Neural progenitor cell (in vitro differentiated cells): Measurements from ENCODE around the gene RTN1.

ENCODE experiments used
- EZH2 ChIP-seq: fragments of 200-600 bp; sonication (generic); IDR thresholded peaks from 2 replicates; pipeline ENCODE4 v1.6.1; 2017; ENCODE audit warnings: antibody characterized with exemption, mild to moderate bottlenecking, moderate library complexity
- EZH2phosphoT487 ChIP-seq: fragments of 200-600 bp; sonication (generic); IDR thresholded peaks from 2 replicates; pipeline ENCODE4 v1.6.1; 2017; ENCODE audit warnings: antibody characterized with exemption
- TF ChIP-seq, protein P1 (sequence below): fragments of 200-600 bp; sonication (generic); IDR thresholded peaks from 2 replicates; pipeline ENCODE4 v1.5.1; 2017; ENCODE audit warnings: antibody characterized with exemption, mild to moderate bottlenecking

DNA sequence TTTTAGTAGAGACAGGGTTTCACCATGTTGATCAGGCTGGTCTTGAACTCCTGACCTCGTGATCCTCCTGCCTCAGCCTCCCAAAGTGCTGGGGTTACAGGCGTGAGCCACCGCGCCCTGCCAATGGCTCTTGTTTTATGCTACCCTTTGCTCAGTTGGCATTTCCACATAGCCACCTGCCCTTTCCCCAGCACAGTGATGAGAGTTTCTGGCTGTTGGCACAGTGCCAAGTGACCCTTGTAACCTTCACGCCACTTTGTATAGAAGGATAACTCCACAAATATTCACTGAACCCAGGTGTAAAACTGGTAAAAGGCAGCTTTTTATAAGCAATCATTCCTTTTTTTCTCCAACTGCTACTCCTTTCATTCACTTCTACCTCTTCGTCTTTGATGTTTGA, 275.5 kb downstream of the RTN1 start:
- TF ChIP-seq, protein P1, sequence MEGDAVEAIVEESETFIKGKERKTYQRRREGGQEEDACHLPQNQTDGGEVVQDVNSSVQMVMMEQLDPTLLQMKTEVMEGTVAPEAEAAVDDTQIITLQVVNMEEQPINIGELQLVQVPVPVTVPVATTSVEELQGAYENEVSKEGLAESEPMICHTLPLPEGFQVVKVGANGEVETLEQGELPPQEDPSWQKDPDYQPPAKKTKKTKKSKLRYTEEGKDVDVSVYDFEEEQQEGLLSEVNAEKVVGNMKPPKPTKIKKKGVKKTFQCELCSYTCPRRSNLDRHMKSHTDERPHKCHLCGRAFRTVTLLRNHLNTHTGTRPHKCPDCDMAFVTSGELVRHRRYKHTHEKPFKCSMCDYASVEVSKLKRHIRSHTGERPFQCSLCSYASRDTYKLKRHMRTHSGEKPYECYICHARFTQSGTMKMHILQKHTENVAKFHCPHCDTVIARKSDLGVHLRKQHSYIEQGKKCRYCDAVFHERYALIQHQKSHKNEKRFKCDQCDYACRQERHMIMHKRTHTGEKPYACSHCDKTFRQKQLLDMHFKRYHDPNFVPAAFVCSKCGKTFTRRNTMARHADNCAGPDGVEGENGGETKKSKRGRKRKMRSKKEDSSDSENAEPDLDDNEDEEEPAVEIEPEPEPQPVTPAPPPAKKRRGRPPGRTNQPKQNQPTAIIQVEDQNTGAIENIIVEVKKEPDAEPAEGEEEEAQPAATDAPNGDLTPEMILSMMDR: no peak
- TF ChIP-seq EZH2: no peak
- no peak for TF ChIP-seq EZH2phosphoT487
